Measurements from ENCODE around the gene SLC4A1AP.

The SLC4A1AP gene

DNA sequence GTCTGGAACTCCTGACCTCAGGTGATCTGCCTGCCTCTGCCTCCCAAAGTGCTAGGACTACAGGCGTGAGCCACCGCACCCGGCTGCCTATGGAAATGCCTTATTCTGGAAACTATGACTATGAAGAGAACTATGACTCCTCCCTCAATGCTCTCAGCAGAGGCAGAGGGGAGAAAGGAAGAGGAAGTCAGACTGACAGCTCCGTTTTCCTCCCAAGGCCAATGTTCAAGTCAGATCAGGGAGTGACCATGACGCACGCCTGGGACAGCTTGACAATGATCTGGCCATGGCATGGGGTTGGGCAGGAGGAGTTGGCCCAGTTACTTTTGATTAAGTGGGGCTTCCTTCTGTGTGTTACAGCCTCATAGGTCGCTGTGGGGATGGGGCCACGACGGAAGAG, 63.6 kb downstream of the SLC4A1AP start:
- Histone ChIP-seq H3K4me3 (ENCODE audit: low read length) (no peak overlapping the region), H3K9me3 (ENCODE audit: control insufficient read depth, low read depth, low read length) (no peaks in the 10 kb centered on the region), H3K4me1 (ENCODE audit: control insufficient read depth, low read depth, low read length) (peaks cover 24% of the 10 kb centered on the region), H3K9ac (ENCODE audit: low read length) (no peak overlapping the region), H3K27me3 (ENCODE audit: control insufficient read depth, insufficient read depth, low read length) (no peaks in the 10 kb centered on the region), H3K36me3 (ENCODE audit: control insufficient read depth, low read depth, low read length) (no peaks in the 10 kb centered on the region), H3K27ac (ENCODE audit: low read length) (no peak overlapping the region)

DNA sequence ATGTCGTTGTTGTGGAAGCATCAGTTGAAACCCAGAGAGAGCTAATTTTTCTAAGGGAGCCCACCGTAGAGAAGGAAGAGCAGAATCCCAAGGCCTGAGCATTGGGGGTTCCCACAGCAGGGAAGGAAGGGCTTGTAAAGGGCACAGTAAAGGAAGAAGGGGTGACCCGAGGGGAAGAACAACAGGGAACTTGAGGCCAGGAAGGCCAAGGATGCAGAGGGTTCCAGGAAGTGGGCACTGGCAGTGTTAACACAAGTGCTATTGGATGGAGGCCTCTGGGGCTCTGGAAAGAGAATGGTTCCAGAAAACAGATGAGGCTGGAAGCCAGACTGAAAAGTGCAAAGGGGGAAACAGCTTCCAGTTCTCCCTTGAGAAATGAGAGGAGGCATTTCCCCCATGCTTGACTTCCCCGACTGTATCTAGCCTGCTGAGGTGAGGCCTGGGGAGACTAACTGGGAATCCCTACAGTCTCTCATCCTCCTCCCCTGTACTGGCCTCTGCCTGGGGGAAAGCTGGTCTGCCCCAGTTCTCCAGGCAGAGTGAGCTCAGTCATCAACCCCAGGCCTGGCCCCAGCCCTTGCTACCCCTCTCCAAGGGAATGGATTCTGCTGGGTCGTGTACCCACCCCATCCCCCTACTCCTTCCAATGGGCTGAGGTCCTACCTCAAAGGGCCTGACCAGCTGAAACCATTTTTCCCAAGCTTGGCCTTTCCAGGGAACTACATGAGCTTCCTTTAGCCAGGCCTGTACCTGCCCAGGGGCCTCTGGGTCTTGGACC, 64.6 kb downstream of the SLC4A1AP start:
- H3K27ac ChIP-seq (ENCODE audit: low read length) = no peak overlapping the region
- no peaks in the 10 kb centered on the region for H3K9me3 ChIP-seq (ENCODE audit: control insufficient read depth, low read depth, low read length)
- no peaks in the 10 kb centered on the region for H3K27me3 ChIP-seq (ENCODE audit: control insufficient read depth, insufficient read depth, low read length)
- H3K36me3 ChIP-seq (ENCODE audit: control insufficient read depth, low read depth, low read length) = no peaks in the 10 kb centered on the region
- H3K9ac ChIP-seq (ENCODE audit: low read length) = no peak overlapping the region
- H3K4me1 ChIP-seq (ENCODE audit: control insufficient read depth, low read depth, low read length) = peaks cover 24% of the 10 kb centered on the region
- no peak overlapping the region for H3K4me3 ChIP-seq (ENCODE audit: low read length)

DNA sequence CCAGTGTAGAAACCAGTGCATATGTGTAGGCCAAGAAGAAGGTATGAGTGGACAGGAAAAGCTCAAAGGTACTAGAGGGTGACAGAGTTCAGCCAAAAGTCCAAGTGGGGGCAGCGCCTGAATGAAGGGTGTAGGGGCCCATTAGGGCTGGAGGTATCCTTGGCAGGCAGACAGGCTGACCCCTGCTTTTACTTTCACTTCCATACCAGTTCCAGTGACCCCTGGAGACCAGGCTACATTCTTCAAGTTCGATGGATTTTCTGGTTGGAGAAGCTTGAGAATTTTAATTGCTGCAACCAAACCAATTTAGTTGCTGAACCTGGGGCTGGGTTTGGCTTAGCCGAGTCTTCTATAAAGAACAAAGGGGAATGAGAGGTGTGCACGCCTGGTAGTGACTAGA, 65.5 kb downstream of the SLC4A1AP start:
- Histone ChIP-seq H3K36me3 (ENCODE audit: control insufficient read depth, low read depth, low read length) (no peaks in the 10 kb centered on the region), H3K27ac (ENCODE audit: low read length) (no peak overlapping the region), H3K9ac (ENCODE audit: low read length) (no peak overlapping the region), H3K27me3 (ENCODE audit: control insufficient read depth, insufficient read depth, low read length) (no peaks in the 10 kb centered on the region), H3K9me3 (ENCODE audit: control insufficient read depth, low read depth, low read length) (no peaks in the 10 kb centered on the region), H3K4me3 (ENCODE audit: low read length) (no peak overlapping the region), H3K4me1 (ENCODE audit: control insufficient read depth, low read depth, low read length) (peaks cover 16% of the 10 kb centered on the region)

DNA sequence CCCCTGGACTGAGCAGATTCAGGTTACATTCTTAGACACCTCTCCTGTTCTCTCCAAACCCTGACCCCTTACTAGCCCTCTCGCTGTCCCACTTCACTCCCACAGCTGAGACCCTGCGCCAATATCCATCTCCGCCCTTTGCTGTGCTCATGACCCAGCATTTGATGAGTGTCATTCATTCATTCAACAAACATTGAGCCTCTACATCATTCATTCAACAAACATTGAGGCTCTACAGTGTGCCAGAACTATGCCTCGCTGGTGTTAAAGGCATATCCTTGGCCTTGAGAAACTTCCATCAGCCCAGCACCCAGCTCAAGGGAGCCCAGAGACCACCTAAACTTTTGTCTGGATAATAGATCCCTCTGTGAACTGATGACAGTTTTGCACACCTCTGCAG, 65.9 kb downstream of the SLC4A1AP start:
- Histone ChIP-seq H3K9me3 (ENCODE audit: control insufficient read depth, low read depth, low read length) (no peaks in the 10 kb centered on the region), H3K4me1 (ENCODE audit: control insufficient read depth, low read depth, low read length) (peaks cover 12% of the 10 kb centered on the region), H3K27me3 (ENCODE audit: control insufficient read depth, insufficient read depth, low read length) (no peaks in the 10 kb centered on the region), H3K36me3 (ENCODE audit: control insufficient read depth, low read depth, low read length) (no peaks in the 10 kb centered on the region), H3K9ac (ENCODE audit: low read length) (no peak overlapping the region), H3K27ac (ENCODE audit: low read length) (no peak overlapping the region), H3K4me3 (ENCODE audit: low read length) (no peak overlapping the region)

DNA sequence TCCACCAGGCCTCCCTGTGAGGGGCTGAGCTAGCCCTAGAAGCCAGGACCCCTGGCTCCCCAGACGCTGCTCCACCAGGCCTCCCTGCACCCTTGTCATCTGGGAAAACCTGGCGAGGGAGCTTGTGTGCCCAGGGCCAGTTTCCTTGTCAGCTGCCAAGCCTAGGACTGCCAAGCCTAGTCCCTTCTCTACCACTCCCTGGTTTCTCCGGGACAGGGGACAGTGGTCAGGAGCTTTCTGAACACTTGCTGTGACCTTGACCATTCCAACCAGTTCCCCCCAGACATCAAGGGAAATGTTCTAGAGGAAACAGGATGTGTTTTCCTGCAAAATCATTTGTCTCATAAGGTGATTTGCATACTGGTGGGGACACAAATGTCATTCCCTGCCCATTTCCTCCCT, 66.6 kb downstream of the SLC4A1AP start:
- H3K4me1 ChIP-seq (ENCODE audit: control insufficient read depth, low read depth, low read length) = peaks cover 9% of the 10 kb centered on the region
- H3K9ac ChIP-seq (ENCODE audit: low read length) = no peak overlapping the region
- H3K36me3 ChIP-seq (ENCODE audit: control insufficient read depth, low read depth, low read length) = no peaks in the 10 kb centered on the region
- H3K27me3 ChIP-seq (ENCODE audit: control insufficient read depth, insufficient read depth, low read length) = no peaks in the 10 kb centered on the region
- no peak overlapping the region for H3K4me3 ChIP-seq (ENCODE audit: low read length)
- no peaks in the 10 kb centered on the region for H3K9me3 ChIP-seq (ENCODE audit: control insufficient read depth, low read depth, low read length)
- H3K27ac ChIP-seq (ENCODE audit: low read length) = no peak overlapping the region

DNA sequence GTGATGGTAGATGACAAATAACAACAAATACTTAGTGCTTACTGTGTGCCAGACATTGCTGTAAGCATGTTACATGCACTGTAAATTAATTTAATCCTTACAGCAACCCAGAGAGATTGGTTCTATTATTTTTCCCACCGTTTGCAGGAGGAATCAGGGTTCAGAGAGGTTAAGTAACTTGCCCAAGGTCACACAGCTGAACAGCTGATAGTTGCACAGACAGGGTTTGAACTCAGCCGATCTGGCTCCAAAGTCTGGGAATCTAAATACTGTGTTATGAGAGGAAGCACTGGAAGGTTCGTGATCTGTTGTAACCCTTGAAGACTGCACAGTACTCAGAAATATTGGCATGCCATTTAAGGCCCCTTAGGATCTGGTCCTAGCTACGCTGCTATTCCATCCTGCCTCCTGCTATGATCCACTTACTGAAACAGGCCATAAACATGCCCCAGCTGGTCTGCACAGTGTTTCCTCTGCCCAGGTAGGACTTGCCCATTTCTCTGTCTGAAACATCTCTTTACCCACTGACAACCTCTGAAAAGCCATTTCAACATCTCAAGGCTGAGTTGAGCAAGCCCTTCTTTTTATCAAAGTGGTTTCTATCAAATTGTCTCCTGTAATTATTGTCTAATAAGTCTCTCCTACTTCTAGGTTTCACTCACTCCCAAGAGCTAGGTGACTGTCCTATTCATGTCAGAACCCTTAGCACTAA, 67.4 kb downstream of the SLC4A1AP start:
- H3K4me1 ChIP-seq (ENCODE audit: control insufficient read depth, low read depth, low read length) = peaks cover 9% of the 10 kb centered on the region
- no peaks in the 10 kb centered on the region for H3K27me3 ChIP-seq (ENCODE audit: control insufficient read depth, insufficient read depth, low read length)
- H3K9ac ChIP-seq (ENCODE audit: low read length) = no peak overlapping the region
- H3K27ac ChIP-seq (ENCODE audit: low read length) = no peak overlapping the region
- H3K9me3 ChIP-seq (ENCODE audit: control insufficient read depth, low read depth, low read length) = no peaks in the 10 kb centered on the region
- no peak overlapping the region for H3K4me3 ChIP-seq (ENCODE audit: low read length)
- H3K36me3 ChIP-seq (ENCODE audit: control insufficient read depth, low read depth, low read length) = no peaks in the 10 kb centered on the region

- H3K4me3 ChIP-seq (ENCODE audit: low read length) = no peak overlapping the region
- H3K4me1 ChIP-seq (ENCODE audit: control insufficient read depth, low read depth, low read length) = peaks cover 9% of the 10 kb centered on the region
- no peak overlapping the region for H3K9ac ChIP-seq (ENCODE audit: low read length)
- no peaks in the 10 kb centered on the region for H3K36me3 ChIP-seq (ENCODE audit: control insufficient read depth, low read depth, low read length)
- H3K9me3 ChIP-seq (ENCODE audit: control insufficient read depth, low read depth, low read length) = no peaks in the 10 kb centered on the region
- no peak overlapping the region for H3K27ac ChIP-seq (ENCODE audit: low read length)
- H3K27me3 ChIP-seq (ENCODE audit: control insufficient read depth, insufficient read depth, low read length) = no peaks in the 10 kb centered on the region
Measured at GRCh38 chr2:27734305-27734704, 70.6 kb downstream of the SLC4A1AP start.

DNA sequence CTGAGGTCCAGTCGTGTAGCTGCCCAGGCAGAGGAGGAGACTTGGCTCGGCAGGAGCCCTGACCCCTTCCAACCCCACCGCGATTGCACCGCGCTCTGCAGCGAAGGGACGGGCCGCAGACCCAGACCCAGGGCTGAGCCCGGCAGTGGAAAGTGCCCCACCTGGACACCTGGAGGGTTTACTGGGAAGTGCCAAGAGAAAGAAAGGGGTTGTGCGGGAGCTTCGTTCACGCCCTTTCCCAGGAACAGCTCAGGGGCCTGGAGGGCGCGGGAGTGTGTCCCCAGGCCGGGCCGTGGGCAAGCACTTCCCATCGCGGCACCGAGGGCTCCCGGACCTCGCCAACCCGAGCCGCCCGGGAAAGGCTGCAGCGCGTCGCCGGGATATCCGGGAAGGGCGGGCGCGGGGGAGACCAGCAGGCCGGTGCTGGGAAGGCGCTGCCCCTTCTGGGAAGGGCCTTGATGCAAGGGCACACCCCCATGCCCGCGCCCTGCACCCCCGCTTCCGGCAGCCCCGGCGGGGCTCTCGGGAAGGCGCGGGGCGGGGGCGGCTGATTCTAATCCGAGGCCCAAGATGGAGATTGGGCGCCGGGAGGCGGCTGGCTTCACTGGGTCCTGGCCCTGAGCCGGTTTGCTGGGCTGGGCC, 71.7 kb downstream of the SLC4A1AP start:
- no peaks in the 10 kb centered on the region for H3K27me3 ChIP-seq (ENCODE audit: control insufficient read depth, insufficient read depth, low read length)
- no peaks in the 10 kb centered on the region for H3K36me3 ChIP-seq (ENCODE audit: control insufficient read depth, low read depth, low read length)
- peaks cover 9% of the 10 kb centered on the region for H3K4me1 ChIP-seq (ENCODE audit: control insufficient read depth, low read depth, low read length)
- H3K4me3 ChIP-seq (ENCODE audit: low read length) = peak overlapping the region; percentile 63
- peak overlapping the region; percentile 61 for H3K9ac ChIP-seq (ENCODE audit: low read length)
- no peak overlapping the region for H3K27ac ChIP-seq (ENCODE audit: low read length)
- no peaks in the 10 kb centered on the region for H3K9me3 ChIP-seq (ENCODE audit: control insufficient read depth, low read depth, low read length)

- Histone ChIP-seq H3K27me3 (ENCODE audit: control insufficient read depth, insufficient read depth, low read length) (no peaks in the 10 kb centered on the region), H3K9ac (ENCODE audit: low read length) (peak overlapping the region; percentile 61), H3K9me3 (ENCODE audit: control insufficient read depth, low read depth, low read length) (peaks cover 2% of the 10 kb centered on the region), H3K36me3 (ENCODE audit: control insufficient read depth, low read depth, low read length) (no peaks in the 10 kb centered on the region), H3K4me1 (ENCODE audit: control insufficient read depth, low read depth, low read length) (peaks cover 9% of the 10 kb centered on the region), H3K27ac (ENCODE audit: low read length) (no peak overlapping the region), H3K4me3 (ENCODE audit: low read length) (peak overlapping the region; percentile 63)
Measured at GRCh38 chr2:27736031-27736889, 72.6 kb downstream of the SLC4A1AP start.

GRCh38 chr2:27736890-27737204, 73.2 kb downstream of the SLC4A1AP start:
- Histone ChIP-seq H3K9me3 (ENCODE audit: control insufficient read depth, low read depth, low read length) (peaks cover 2% of the 10 kb centered on the region), H3K36me3 (ENCODE audit: control insufficient read depth, low read depth, low read length) (no peaks in the 10 kb centered on the region), H3K4me1 (ENCODE audit: control insufficient read depth, low read depth, low read length) (peaks cover 9% of the 10 kb centered on the region), H3K27me3 (ENCODE audit: control insufficient read depth, insufficient read depth, low read length) (no peaks in the 10 kb centered on the region), H3K4me3 (ENCODE audit: low read length) (no peak overlapping the region), H3K27ac (ENCODE audit: low read length) (no peak overlapping the region), H3K9ac (ENCODE audit: low read length) (no peak overlapping the region)

GRCh38 chr2:27737676-27738348, 74.1 kb downstream of the SLC4A1AP start:
- H3K27me3 ChIP-seq (ENCODE audit: control insufficient read depth, insufficient read depth, low read length) = no peaks in the 10 kb centered on the region
- no peak overlapping the region for H3K4me3 ChIP-seq (ENCODE audit: low read length)
- H3K36me3 ChIP-seq (ENCODE audit: control insufficient read depth, low read depth, low read length) = no peaks in the 10 kb centered on the region
- no peak overlapping the region for H3K9ac ChIP-seq (ENCODE audit: low read length)
- peaks cover 2% of the 10 kb centered on the region for H3K9me3 ChIP-seq (ENCODE audit: control insufficient read depth, low read depth, low read length)
- peaks cover 9% of the 10 kb centered on the region for H3K4me1 ChIP-seq (ENCODE audit: control insufficient read depth, low read depth, low read length)
- no peak overlapping the region for H3K27ac ChIP-seq (ENCODE audit: low read length)

Data from iPS-18a (cell line).